Kidney epithelial cell (primary cell): ENCODE data around the gene UTP4. TPM values are rescaled to one million over a fixed set of nuclear protein-coding genes. Genes with fewer than 3 reads are reported as not detected.

Experiments used
- DNase-seq: peaks from one replicate; pipeline ENCODE4 v3.0.0-alpha.2; 2010; ENCODE audit warnings: low read depth
- H3K27me3 ChIP-seq: 2 replicates; pipeline ENCODE4 v1.6.0; 2011; ENCODE audit warnings: low read length; ENCODE audit not compliant: control insufficient read depth, insufficient read depth
- H3K36me3 ChIP-seq: 2 replicates; pipeline ENCODE4 v1.5.1; 2011; ENCODE audit warnings: low read length; ENCODE audit not compliant: control insufficient read depth, insufficient read depth
- H3K4me3 ChIP-seq: 2 replicates; pipeline ENCODE4 v1.5.1; 2011; ENCODE audit warnings: low read depth, mild to moderate bottlenecking, control low read depth, low read length
- CTCF ChIP-seq: IDR thresholded peaks from 2 replicates; pipeline ENCODE4 v1.5.1; 2011; ENCODE audit warnings: mild to moderate bottlenecking, moderate library complexity, low read length, control low read depth, inconsistent platforms; ENCODE audit not compliant: insufficient read depth, poor library complexity, severe bottlenecking
- total RNA-seq: library from RNA; depleted of rRNA; stranded (reverse); fragments of >200 nt; gene quantifications from 2 replicates; pipeline ENCODE4 v1.2.3, GENCODE V29; 2015

The UTP4 gene
- total RNA-seq, 1 donor from 2014 or later, result 32.8 TPM

DNA sequence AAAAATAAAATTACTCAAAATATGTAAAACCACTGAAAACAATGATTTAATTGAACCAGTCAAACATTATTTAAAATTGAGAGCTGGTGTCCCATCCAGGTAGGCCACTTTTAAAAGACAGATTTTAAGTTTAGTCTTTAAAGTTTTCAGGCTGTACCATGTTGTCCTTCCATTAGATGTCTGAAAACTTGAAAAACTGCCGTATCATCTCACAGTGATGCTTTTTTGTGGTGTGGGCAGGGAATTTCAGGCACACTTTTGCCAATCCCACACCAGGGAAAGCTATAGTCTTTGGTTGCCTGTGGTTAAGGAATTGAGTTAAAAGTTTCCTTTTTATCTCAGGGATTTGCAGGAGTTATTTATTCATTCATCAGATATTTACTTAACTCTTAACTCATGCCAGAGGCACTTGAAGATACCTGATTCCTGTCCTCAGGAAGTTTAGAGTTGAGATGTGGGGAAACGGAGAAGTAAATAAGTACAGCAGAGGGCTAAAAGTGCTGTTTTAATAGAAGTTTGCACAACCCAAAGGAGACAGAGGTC is 57.7 kb downstream of the UTP4 start:
- no peak for DNase-seq
- Histone ChIP-seq H3K4me3 (no peak overlapping the region), H3K27me3 (no peaks in the 10 kb centered on the region), H3K36me3 (no peaks in the 10 kb centered on the region)
- TF ChIP-seq CTCF, result no peak

- Histone ChIP-seq H3K4me3 (no peak overlapping the region), H3K27me3 (no peaks in the 10 kb centered on the region), H3K36me3 (no peaks in the 10 kb centered on the region)
- DNase-seq, result no peak
- TF ChIP-seq CTCF, result no peak
Measured at GRCh38 chr16:69190598-69190997, 58.1 kb downstream of the UTP4 start.

DNA sequence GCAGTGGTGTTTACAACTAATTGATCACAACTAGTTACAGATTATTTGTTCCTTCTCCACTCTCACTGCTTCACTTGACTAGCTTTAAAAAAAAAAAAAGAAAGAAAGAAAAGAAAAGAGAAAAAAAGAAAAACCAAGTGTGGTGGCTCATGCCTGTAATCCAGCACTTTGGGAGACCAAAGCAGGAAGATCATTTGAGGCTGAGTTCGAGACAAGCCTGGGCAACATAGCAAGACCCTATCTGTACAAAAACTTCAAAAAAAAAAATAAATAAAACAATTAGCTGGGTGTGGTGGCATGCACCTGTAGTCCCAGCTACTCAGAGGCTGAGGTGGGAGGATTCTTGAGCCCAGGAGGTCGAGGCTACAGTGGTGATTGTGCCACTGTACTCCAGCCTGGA is 58.7 kb downstream of the UTP4 start:
- no peaks in the 10 kb centered on the region for H3K36me3 ChIP-seq
- DNase-seq, result no peak
- TF ChIP-seq CTCF, result no peak

GRCh38 chr16:69193855-69194254 is 61.4 kb downstream of the UTP4 start:
- no peak for TF ChIP-seq CTCF
- no peaks in the 10 kb centered on the region for H3K27me3 ChIP-seq
- H3K36me3 ChIP-seq, result no peaks in the 10 kb centered on the region
- DNase-seq, result no peak
- H3K4me3 ChIP-seq, result no peak overlapping the region

More for the DNA sequence above, 58.7 kb downstream of the UTP4 start:
- Histone ChIP-seq H3K4me3 (no peak overlapping the region), H3K27me3 (no peaks in the 10 kb centered on the region)

DNA sequence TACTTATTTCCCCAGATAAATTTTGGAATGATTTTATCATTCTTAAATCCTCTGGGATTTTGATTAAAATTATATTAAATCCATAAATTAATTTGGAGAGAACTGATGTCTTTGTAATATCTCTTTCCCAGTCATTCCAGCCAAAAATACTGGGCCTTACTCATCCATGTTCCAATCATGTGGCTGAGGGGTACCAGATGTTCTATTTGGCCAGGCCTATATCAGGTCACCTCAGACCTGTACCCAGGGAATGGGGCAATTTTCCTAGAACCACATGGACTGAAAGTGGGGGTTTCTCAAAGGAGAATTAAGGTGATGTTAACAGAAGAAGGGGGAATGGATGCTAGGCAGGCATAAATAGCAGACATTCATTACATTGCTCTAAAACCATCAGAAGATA is 62.0 kb downstream of the UTP4 start:
- Histone ChIP-seq H3K4me3 (no peak overlapping the region), H3K27me3 (no peaks in the 10 kb centered on the region), H3K36me3 (no peaks in the 10 kb centered on the region)
- no peak for TF ChIP-seq CTCF
- DNase-seq, result no peak

GRCh38 chr16:69195369-69196029 is 63.0 kb downstream of the UTP4 start:
- TF ChIP-seq CTCF, result no peak
- Histone ChIP-seq H3K36me3 (no peaks in the 10 kb centered on the region), H3K4me3 (no peak overlapping the region), H3K27me3 (no peaks in the 10 kb centered on the region)
- DNase-seq, result no peak
